ENCODE measurements around the gene SGIP1.

The SGIP1 gene

GRCh38 chr1:66505671-66506392, 28.1 kb upstream of the SGIP1 start:
- no peaks in the 10 kb centered on the region for H3K9me2 ChIP-seq (ENCODE audit: low read depth, low read length)
- TF ChIP-seq EZH2 (IDR thresholded peaks at IDR 0.05; ENCODE audit: borderline replicate concordance, low read length) (no peak), CTCF (IDR thresholded peaks at IDR 0.05; ENCODE audit: low read length) (no peak)
- H3K79me2 ChIP-seq (ENCODE audit: insufficient read depth, low read length): no peaks in the 10 kb centered on the region
- H3K27me3 ChIP-seq (ENCODE audit: insufficient read depth, low read length): no peaks in the 10 kb centered on the region
- H3K36me3 ChIP-seq (ENCODE audit: insufficient read depth, low read length): no peaks in the 10 kb centered on the region
- H3K9me3 ChIP-seq (ENCODE audit: low read length): no peaks in the 10 kb centered on the region
- H3K4me3 ChIP-seq (ENCODE audit: low read depth, low read length, poor library complexity, severe bottlenecking): no peak overlapping the region
- H3F3A ChIP-seq (ENCODE audit: insufficient read depth, low read length): no peaks in the 10 kb centered on the region
- H3K4me1 ChIP-seq (ENCODE audit: insufficient read depth, low read length, severe bottlenecking): no peaks in the 10 kb centered on the region
- no peak overlapping the region for H3K9ac ChIP-seq (ENCODE audit: low read length)
- H4K20me1 ChIP-seq (ENCODE audit: insufficient read depth, low read length): no peaks in the 10 kb centered on the region
- no peak overlapping the region for H2AFZ ChIP-seq (ENCODE audit: low read length)
- no peak overlapping the region for H3K4me2 ChIP-seq (ENCODE audit: low read length)
- H3K27ac ChIP-seq (ENCODE audit: low read depth, low read length, poor library complexity, severe bottlenecking): no peak overlapping the region

- no peaks in the 10 kb centered on the region for H3K4me1 ChIP-seq (ENCODE audit: insufficient read depth, low read length, severe bottlenecking)
- H3K27me3 ChIP-seq (ENCODE audit: insufficient read depth, low read length): no peaks in the 10 kb centered on the region
- no peak overlapping the region for H3K4me2 ChIP-seq (ENCODE audit: low read length)
- no peaks in the 10 kb centered on the region for H4K20me1 ChIP-seq (ENCODE audit: insufficient read depth, low read length)
- no peak overlapping the region for H2AFZ ChIP-seq (ENCODE audit: low read length)
- no peaks in the 10 kb centered on the region for H3K9me2 ChIP-seq (ENCODE audit: low read depth, low read length)
- H3K27ac ChIP-seq (ENCODE audit: low read depth, low read length, poor library complexity, severe bottlenecking): no peak overlapping the region
- H3K36me3 ChIP-seq (ENCODE audit: insufficient read depth, low read length): no peaks in the 10 kb centered on the region
- no peak overlapping the region for H3K4me3 ChIP-seq (ENCODE audit: low read depth, low read length, poor library complexity, severe bottlenecking)
- H3K79me2 ChIP-seq (ENCODE audit: insufficient read depth, low read length): no peaks in the 10 kb centered on the region
- no peak overlapping the region for H3K9ac ChIP-seq (ENCODE audit: low read length)
- no peaks in the 10 kb centered on the region for H3K9me3 ChIP-seq (ENCODE audit: low read length)
- no peak for TF ChIP-seq CTCF (IDR thresholded peaks at IDR 0.05; ENCODE audit: low read length)
- no peak for TF ChIP-seq EZH2 (IDR thresholded peaks at IDR 0.05; ENCODE audit: borderline replicate concordance, low read length)
- H3F3A ChIP-seq (ENCODE audit: insufficient read depth, low read length): no peaks in the 10 kb centered on the region
Observed at GRCh38 chr1:66506393-66506687, 27.6 kb upstream of the SGIP1 start.

GRCh38 chr1:66506991-66507390, 27.0 kb upstream of the SGIP1 start:
- Histone ChIP-seq H3K27ac (ENCODE audit: low read depth, low read length, poor library complexity, severe bottlenecking) (no peak overlapping the region), H3K27me3 (ENCODE audit: insufficient read depth, low read length) (no peaks in the 10 kb centered on the region), H2AFZ (ENCODE audit: low read length) (no peak overlapping the region), H3K4me1 (ENCODE audit: insufficient read depth, low read length, severe bottlenecking) (no peaks in the 10 kb centered on the region), H3K36me3 (ENCODE audit: insufficient read depth, low read length) (no peaks in the 10 kb centered on the region), H3K9ac (ENCODE audit: low read length) (no peak overlapping the region), H3K9me3 (ENCODE audit: low read length) (no peaks in the 10 kb centered on the region), H3F3A (ENCODE audit: insufficient read depth, low read length) (no peaks in the 10 kb centered on the region), H3K79me2 (ENCODE audit: insufficient read depth, low read length) (no peaks in the 10 kb centered on the region), H3K9me2 (ENCODE audit: low read depth, low read length) (no peaks in the 10 kb centered on the region), H4K20me1 (ENCODE audit: insufficient read depth, low read length) (no peaks in the 10 kb centered on the region), H3K4me3 (ENCODE audit: low read depth, low read length, poor library complexity, severe bottlenecking) (no peak overlapping the region), H3K4me2 (ENCODE audit: low read length) (no peak overlapping the region)
- TF ChIP-seq EZH2 (IDR thresholded peaks at IDR 0.05; ENCODE audit: borderline replicate concordance, low read length): no peak

- H3K36me3 ChIP-seq (ENCODE audit: insufficient read depth, low read length): no peaks in the 10 kb centered on the region
- H3K27ac ChIP-seq (ENCODE audit: low read depth, low read length, poor library complexity, severe bottlenecking): no peak overlapping the region
- no peaks in the 10 kb centered on the region for H4K20me1 ChIP-seq (ENCODE audit: insufficient read depth, low read length)
- no peaks in the 10 kb centered on the region for H3F3A ChIP-seq (ENCODE audit: insufficient read depth, low read length)
- no peaks in the 10 kb centered on the region for H3K9me2 ChIP-seq (ENCODE audit: low read depth, low read length)
- TF ChIP-seq CTCF (IDR thresholded peaks at IDR 0.05; ENCODE audit: low read length) (no peak), EZH2 (IDR thresholded peaks at IDR 0.05; ENCODE audit: borderline replicate concordance, low read length) (no peak)
- H3K9me3 ChIP-seq (ENCODE audit: low read length): no peaks in the 10 kb centered on the region
- no peaks in the 10 kb centered on the region for H3K79me2 ChIP-seq (ENCODE audit: insufficient read depth, low read length)
- no peaks in the 10 kb centered on the region for H3K4me1 ChIP-seq (ENCODE audit: insufficient read depth, low read length, severe bottlenecking)
- H3K9ac ChIP-seq (ENCODE audit: low read length): no peak overlapping the region
- no peak overlapping the region for H2AFZ ChIP-seq (ENCODE audit: low read length)
- H3K4me3 ChIP-seq (ENCODE audit: low read depth, low read length, poor library complexity, severe bottlenecking): no peak overlapping the region
- H3K4me2 ChIP-seq (ENCODE audit: low read length): no peak overlapping the region
- H3K27me3 ChIP-seq (ENCODE audit: insufficient read depth, low read length): no peaks in the 10 kb centered on the region
Observed at GRCh38 chr1:66510407-66510806, 23.5 kb upstream of the SGIP1 start.
